Medulla oblongata (tissue), 1 donor: ENCODE results near the gene PTPN22.

Experiments
- DNase-seq: peaks from one replicate; pipeline ENCODE4 v3.0.0-alpha.2; 2015; ENCODE audit errors: extremely low spot score

Gene PTPN22

DNA sequence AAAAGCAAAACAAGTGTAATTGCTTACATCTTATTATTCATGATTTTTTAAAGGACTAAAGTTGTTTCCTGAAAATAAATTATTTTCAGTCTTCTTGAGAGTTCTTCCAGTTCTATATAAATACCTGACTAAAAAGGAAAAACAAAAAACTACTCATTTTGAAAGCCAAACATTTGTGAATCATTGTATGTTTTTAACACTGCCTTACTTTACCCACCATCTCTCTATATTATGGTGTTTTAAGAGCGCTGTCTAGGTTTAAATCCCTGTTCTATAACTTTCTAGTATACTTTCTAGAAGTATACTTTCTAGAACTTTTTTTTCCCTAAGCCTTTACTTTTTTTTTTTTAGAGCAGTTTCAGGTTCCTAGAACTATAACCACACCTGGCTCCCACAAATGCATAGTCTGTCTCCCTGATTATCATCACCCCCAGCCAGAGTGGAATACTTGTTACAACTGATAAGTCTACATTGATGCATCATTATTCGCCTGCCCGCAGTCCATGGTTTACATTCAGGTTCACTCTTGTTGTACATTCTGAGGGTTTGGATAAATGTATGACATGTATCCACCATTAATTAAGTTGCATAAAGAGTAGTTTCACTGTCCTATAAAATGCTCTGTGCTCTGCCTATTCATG lies 69.0 kb downstream of the PTPN22 start:
- DNase-seq = no peak

DNA sequence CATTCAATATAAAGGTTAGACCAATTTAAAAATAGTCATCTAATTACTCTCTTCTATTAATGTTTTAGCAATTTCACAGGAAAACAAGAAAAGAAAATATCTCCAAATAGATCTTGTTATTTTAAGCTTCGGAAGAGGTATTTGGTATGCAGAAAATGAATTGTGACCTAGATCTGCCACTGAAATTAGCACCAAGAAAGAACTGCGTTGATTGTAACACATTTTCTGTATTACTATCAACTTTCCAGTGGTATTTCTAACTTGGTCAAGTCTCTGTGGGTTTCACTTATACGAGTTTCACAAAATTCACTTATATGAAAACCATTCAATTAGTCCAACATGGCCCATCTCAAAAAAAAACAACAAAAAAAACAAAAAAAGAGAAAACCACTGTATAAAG lies 71.0 kb downstream of the PTPN22 start:
- no peak for DNase-seq

DNA sequence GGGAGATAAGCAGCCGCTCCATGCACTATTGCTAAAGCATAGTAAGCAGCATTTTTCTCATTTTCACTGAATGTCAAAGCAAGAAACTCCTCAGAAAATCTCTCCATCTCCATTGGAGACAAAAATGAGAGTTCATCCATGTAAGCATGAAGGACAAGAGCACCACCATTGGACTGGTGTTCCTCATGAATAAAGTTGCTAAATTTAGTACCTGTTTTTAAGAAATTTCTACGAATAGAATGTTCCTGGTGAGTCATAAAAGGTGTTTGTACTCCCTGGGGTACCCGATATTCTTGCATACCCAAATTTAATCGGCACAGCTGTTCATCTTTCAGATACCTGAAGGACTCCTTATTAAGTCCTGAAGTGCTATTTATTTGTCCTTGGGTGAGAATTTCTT lies 74.0 kb downstream of the PTPN22 start:
- DNase-seq = no peak

DNA sequence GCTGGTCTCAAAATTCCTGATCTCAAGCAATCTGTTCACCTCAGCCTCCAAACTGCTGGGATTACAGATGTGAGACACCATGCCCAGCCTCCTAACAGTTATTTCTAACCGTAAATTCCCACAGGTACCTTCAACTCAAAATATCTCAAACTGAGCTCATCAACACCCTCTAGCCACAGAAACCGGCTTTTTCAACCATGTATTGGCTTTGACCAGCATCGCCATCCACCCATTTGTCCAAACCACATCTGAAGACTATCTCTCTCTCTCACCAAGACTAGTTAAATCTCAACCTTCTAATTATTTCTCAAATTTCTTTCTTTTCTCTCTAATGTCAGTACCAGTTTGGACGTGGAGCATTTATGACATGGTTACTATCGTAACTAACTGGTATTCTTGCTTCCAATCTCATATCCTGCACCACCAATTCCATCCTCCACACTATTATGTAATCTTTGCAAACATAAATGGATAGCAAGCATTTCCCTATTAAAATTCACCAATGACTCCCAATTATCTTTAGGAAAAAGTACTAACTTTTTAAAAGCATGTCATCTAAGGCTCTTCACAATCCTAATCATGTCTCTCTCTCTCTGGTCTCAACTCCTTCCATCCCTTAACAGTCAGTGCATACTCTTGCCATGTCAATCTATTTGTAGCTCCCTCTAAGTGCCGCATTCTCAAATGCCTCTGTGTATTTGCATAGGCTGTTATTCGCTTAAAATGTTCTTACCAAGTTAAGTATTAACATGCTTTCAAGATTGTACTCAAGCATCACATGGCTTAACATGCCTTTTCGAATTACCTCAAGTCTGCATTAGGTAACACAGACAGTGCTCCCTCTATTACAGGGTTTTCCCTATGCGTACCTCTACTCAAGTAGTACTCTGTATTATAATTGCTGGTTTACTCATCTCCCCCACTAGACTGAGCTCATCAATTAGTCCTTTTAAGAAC lies 77.4 kb downstream of the PTPN22 start:
- DNase-seq = no peak

GRCh38 chr1:113792986-113793385 lies 78.5 kb downstream of the PTPN22 start:
- no peak for DNase-seq

- DNase-seq = no peak
Observed at GRCh38 chr1:113792471-113792870, 79.0 kb downstream of the PTPN22 start.

DNA sequence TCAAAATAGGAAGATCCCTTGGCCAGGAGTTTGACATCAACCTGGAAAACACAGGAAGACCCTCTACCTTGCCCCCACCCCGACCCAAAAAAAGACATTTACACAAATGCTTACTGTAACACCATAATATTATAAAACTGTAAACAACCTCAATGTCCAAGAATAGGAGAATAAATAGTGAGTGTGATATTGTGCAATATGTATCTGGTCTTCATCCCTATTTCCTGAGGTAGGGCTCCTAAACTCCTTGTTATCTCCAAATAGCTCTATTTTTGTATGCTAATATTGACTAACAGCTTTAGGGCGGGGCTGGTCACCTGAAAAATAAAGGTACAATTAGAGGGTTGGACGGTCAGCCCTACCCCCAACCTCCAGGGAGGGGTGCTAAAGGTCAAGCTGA lies 82.7 kb downstream of the PTPN22 start:
- no peak for DNase-seq

DNA sequence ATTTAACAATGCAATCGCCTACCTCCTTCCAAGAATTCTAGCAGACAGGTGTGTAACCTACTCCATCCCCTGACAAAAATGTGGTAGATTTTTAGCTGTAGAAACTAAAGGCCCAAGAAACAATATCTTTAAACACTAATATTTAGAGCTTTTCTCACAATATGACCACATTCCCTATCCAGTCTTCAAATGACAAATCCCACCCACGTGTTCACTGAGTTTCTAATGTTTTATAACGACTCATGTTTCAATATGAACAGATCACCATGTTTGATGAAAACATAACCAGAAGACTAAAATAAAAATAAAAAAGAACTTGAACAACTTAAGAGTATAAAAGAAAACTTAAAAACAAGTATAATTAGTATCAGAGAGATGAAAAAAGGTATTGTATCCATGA lies 83.8 kb downstream of the PTPN22 start:
- DNase-seq = no peak

GRCh38 chr1:113786069-113786468 lies 85.4 kb downstream of the PTPN22 start:
- no peak for DNase-seq

- DNase-seq = no peak
Observed at GRCh38 chr1:113784104-113784779, 87.3 kb downstream of the PTPN22 start.

DNA sequence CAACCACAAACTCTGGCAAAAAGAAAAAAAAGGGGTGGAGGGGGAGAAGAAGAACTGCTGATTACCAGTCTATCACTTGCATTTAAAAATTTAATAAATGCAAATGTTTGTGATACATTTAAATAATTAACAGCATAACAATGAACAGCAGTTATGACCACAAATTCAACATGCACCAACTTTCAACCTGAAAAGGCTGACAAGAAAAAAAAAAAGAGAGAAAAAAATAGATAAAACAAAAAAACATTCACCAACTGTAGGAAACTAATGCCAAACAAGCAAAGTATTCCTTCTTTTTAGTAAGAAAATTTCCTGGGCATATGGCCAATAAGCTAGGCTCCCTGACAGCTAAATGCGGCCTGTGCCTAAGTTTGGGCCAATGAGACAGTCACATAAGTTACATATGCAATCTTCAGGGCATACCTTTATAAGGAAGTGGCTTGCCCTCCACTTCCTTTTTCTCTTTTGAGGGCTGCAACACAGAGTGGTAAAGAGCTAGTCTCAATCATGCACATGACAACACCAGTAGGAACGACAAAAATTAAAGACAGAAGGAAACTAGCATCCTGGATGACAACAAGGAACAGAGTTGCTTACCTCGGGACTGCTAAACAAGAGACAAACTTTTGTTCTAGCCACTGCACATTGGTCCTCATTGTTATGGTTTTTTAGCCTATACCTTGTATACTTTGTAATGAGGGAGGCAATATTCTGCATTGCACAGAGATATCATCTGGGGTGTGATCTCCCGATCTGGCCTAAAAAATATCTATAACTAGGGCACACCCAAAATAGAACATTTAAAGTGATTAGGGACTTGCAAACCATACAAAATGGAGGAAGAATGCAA lies 88.0 kb downstream of the PTPN22 start:
- DNase-seq = peak; percentile 72

GRCh38 chr1:113782406-113782805 lies 89.1 kb downstream of the PTPN22 start:
- no peak for DNase-seq

DNA sequence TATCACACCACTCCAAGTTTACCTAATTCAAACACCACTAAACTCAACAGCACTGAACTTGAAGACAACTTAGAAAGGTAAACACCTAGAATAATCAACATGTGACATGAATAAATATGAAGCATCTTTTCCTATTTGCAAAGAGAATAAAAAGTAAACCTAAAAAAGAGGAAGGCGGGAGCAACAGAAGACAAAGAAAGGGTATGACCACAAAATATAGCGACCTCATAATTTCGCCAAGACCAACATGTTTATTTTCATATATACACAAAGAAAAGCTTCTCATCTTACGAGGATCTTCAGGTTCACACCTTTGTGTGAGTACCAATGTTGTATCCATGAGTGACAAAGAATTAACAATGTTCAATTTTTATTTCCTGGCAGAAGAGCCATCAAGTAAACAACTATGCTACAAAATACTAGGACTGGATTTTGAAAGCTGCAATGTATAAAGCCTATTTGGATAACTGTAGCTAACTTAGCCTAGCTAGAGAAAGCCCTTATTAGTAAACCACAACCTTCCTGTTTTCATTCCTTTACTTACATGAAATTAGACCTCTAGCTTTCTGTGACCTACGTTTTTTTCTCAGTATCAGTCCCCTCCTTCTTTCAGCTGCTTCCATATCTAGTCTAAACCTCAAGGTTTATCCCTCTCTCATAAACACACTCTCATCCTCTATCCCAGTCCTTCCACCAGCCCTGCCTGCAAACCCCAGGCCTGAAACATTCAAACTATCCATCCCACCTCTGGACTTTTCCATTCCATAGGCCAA lies 91.0 kb downstream of the PTPN22 start:
- no peak for DNase-seq

DNA sequence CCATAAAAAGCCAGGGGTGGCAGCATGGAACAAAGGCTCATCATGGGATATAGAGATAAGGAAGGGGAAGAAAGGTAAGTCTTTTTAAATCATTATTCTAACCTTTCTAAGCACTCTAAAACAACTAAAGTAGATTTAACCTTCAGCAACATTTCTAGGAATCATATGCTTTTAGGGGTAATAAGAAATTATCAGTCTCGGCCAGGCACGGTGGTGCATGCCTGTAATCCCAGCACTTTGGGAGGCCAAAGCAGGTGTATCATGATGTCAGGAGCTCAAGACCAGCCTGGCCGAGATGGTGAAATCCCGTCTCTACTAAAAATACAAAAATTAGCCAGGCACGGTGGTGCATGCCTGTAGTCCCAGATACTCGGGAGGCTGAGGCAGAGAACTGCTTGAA lies 92.0 kb downstream of the PTPN22 start:
- DNase-seq = no peak

DNA sequence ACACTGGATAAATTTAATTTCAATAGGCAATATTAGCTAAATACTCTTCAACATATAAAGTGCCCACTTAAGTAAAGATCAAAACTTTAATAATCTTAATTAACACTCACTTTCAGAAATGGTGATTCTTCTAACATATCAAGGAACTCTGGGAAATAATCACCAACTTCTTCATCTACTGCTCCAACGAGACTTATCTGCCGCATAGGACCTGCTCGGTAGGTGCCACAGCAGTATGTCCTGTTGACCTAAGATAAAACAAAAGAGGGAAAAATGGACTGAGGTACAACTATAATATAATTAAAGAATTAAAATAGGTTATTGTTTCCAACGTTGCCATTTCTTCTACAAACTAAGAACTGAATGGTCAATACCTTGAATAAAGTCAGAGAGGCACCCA lies 94.0 kb downstream of the PTPN22 start:
- no peak for DNase-seq

- DNase-seq = no peak
Observed at GRCh38 chr1:113770031-113770430, 101.5 kb downstream of the PTPN22 start.

DNA sequence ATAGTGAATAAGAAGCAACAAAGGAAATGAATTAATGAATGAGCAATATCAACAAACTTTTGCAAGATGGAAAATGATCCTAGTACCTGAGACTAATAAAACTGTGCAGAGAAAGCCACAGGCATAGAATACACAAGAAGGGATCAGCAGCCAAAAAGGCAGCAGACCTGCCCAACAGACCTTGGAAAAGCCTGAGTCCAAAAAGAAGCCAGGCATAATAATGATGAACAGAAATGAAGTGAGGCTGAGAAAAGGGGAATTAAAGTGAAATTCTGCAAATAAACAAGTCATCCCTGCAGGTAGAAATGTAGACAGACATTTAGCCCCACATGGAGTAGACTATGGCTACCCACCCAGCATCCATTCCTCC lies 101.9 kb downstream of the PTPN22 start:
- no peak for DNase-seq

DNA sequence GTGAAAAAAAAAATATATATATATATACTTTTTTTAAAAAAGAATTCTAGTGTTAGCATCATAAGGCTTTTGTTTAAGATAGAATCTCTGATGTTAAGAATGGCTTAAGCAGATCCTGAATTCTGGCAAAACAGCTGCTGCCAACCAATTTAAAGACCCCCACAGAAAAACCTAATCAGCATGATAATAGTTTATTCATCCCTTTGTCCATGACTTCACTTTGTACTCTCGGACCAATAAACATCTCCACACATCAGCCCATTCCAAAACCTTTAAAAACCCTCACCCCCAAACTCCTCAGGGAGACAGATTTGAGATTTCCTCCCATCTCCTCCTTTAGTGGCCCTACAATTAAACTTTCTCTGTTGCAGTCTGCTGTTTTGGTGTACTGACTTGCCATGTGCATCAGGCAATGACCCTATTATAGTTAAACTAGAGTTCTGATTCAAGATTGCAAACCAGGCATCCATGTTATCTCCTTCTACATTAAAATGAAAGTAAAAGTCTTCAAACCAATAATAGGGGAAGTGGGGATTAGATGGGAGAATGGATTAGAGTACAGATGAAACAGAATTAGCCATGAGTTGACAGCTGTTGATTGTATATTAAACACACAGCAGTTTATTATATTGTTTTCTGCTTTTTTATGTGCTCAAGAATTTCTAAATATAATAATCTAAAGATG lies 102.5 kb downstream of the PTPN22 start:
- no peak for DNase-seq

GRCh38 chr1:113765306-113766230 lies 105.9 kb downstream of the PTPN22 start:
- DNase-seq = no peak
